ENCODE data around the gene PCDHGC3. TPM values are rescaled to one million over a fixed set of nuclear protein-coding genes. Genes with fewer than 3 reads are reported as not detected.

Gene PCDHGC3
- total RNA-seq, 1 donor = 59.4 TPM

Other genes starting within 250 kb of the PCDHGC3 start
- 0.88 and 1.1 TPM in 2 replicates for gene PCDHB15, start 230.6 kb upstream of the PCDHGC3 start, total RNA-seq
- gene SLC25A2, start 171.9 kb upstream of the PCDHGC3 start, total RNA-seq = 0.36 and 0.59 TPM in 2 replicates
- 44.2 and 48.1 TPM in 2 replicates for gene TAF7, start 155.2 kb upstream of the PCDHGC3 start, total RNA-seq
- 1.1 and 1.5 TPM in 2 replicates for gene PCDHGA1, start 145.5 kb upstream of the PCDHGC3 start, total RNA-seq
- gene PCDHGA2, start 137.2 kb upstream of the PCDHGC3 start, total RNA-seq = 2.7 and 2.9 TPM in 2 replicates
- gene PCDHGA3, start 132.1 kb upstream of the PCDHGC3 start, total RNA-seq = 2.4 and 2.9 TPM in 2 replicates
- gene PCDHGB1, start 125.9 kb upstream of the PCDHGC3 start, total RNA-seq = 3.3 and 5.0 TPM in 2 replicates
- 6.8 and 6.9 TPM in 2 replicates for gene PCDHGA4, start 120.9 kb upstream of the PCDHGC3 start, total RNA-seq
- 4.3 and 5.6 TPM in 2 replicates for gene PCDHGB2, start 116.0 kb upstream of the PCDHGC3 start, total RNA-seq
- 2.5 and 2.7 TPM in 2 replicates for gene PCDHGA5, start 111.8 kb upstream of the PCDHGC3 start, total RNA-seq
- 6.2 and 8.0 TPM in 2 replicates for gene PCDHGB3, start 105.7 kb upstream of the PCDHGC3 start, total RNA-seq
- gene PCDHGA6, start 102.1 kb upstream of the PCDHGC3 start, total RNA-seq = 5.0 and 5.1 TPM in 2 replicates
- gene PCDHGA7, start 93.2 kb upstream of the PCDHGC3 start, total RNA-seq = 6.5 TPM in 2 replicates
- gene PCDHGB4, start 88.3 kb upstream of the PCDHGC3 start, total RNA-seq = 14.1 and 15.9 TPM in 2 replicates
- gene PCDHGA8, start 83.3 kb upstream of the PCDHGC3 start, total RNA-seq = 3.5 and 3.6 TPM in 2 replicates
- gene PCDHGB5, start 78.0 kb upstream of the PCDHGC3 start, total RNA-seq = 21.5 and 24.2 TPM in 2 replicates
- gene PCDHGA9, start 73.2 kb upstream of the PCDHGC3 start, total RNA-seq = 6.2 and 6.5 TPM in 2 replicates
- gene PCDHGB6, start 67.9 kb upstream of the PCDHGC3 start, total RNA-seq = 6.2 and 8.0 TPM in 2 replicates
- gene PCDHGA10, start 63.0 kb upstream of the PCDHGC3 start, total RNA-seq = 23.2 and 24.8 TPM in 2 replicates
- gene PCDHGB7, start 58.3 kb upstream of the PCDHGC3 start, total RNA-seq = 18.5 and 19.2 TPM in 2 replicates
- gene PCDHGA11, start 54.9 kb upstream of the PCDHGC3 start, total RNA-seq = 12.3 and 16.5 TPM in 2 replicates
- gene PCDHGA12, start 45.5 kb upstream of the PCDHGC3 start, total RNA-seq = 20.6 and 33.6 TPM in 2 replicates
- gene PCDHGC4, start 9.1 kb downstream of the PCDHGC3 start, total RNA-seq = 2.9 and 3.8 TPM in 2 replicates
- gene PCDHGC5, start 13.1 kb downstream of the PCDHGC3 start, total RNA-seq = 3.6 and 5.3 TPM in 2 replicates
- 18.5 and 19.2 TPM in 2 replicates for gene DIAPH1, start 143.0 kb downstream of the PCDHGC3 start, total RNA-seq
- gene HDAC3, start 160.9 kb downstream of the PCDHGC3 start, total RNA-seq = 47.8 and 50.4 TPM in 2 replicates
- gene RELL2, start 161.0 kb downstream of the PCDHGC3 start, total RNA-seq = 4.4 and 5.1 TPM in 2 replicates
- gene FCHSD1, start 175.5 kb downstream of the PCDHGC3 start, total RNA-seq = 21.8 and 22.4 TPM in 2 replicates
- gene ARAP3, start 206.3 kb downstream of the PCDHGC3 start, total RNA-seq = 2.1 and 2.2 TPM in 2 replicates

All from osteoblast (primary cell).